Gastrocnemius medialis (tissue), 4 donors: Measurements from ENCODE around the gene EXD3.

Experiments
- CTCF ChIP-seq, 5 experiments: fragments of 450-650 bp in 3 of 5; fragments of 200-600 bp in 2 of 5; sonication (generic) in 2 of 5; IDR thresholded peaks in 4 of 5; conservative IDR thresholded peaks in 1 of 5; 1 replicate in 4 of 5; 2 replicates in 1 of 5; pipeline ENCODE4 v1.5.1; 2016 to 2019; ENCODE audit warnings: antibody characterized with exemption in 5 of 5, mild to moderate bottlenecking in 3 of 5, moderate library complexity in 3 of 5
- POLR2A ChIP-seq, 2 donors: fragments of 450-650 bp; IDR thresholded peaks; one replicate each; pipeline ENCODE4 v1.6.1; 2017; ENCODE audit warnings: antibody characterized with exemption in 2 of 2, mild to moderate bottlenecking in 2 of 2, moderate library complexity in 2 of 2

- no peak for TF ChIP-seq POLR2A (IDR thresholded peaks at IDR 0.05)
- TF ChIP-seq CTCF (IDR thresholded peaks at IDR 0.05 in 4 of 5, conservative IDR thresholded peaks at IDR 0.05 in 1 of 5), result no peak
Measured at GRCh38 chr9:137393176-137394150, 29.5 kb downstream of the EXD3 start.
